DOHH2 (cell line): ENCODE data around the gene MXRA7.
"Not testable (repeated sequence)": the region's sequence is repeated elsewhere in the genome, so short reads cannot be mapped to it uniquely, and the experiment has no call there.

Experiments
- H3F3A ChIP-seq: fragments of 200-600 bp; sonication (generic), shearing (Covaris generic); 2 replicates; pipeline ENCODE4 v1.6.0; 2016; ENCODE audit warnings: antibody characterized with exemption, mild to moderate bottlenecking; ENCODE audit not compliant: control insufficient read depth, insufficient read depth
- H3K27ac ChIP-seq: fragments of 200-600 bp; sonication (generic); 2 replicates; pipeline ENCODE4 v1.5.1; 2014; ENCODE audit warnings: low read depth, mild to moderate bottlenecking, low read length, moderate library complexity
- H3K27me3 ChIP-seq: fragments of 200-600 bp; sonication (generic); 2 replicates; pipeline ENCODE4 v1.6.1; 2014; ENCODE audit warnings: mild to moderate bottlenecking, low read length, mixed read lengths; ENCODE audit not compliant: control insufficient read depth
- H3K36me3 ChIP-seq: fragments of 200-600 bp; sonication (generic); 2 replicates; pipeline ENCODE4 v1.6.1; 2014; ENCODE audit warnings: mild to moderate bottlenecking, low read length, moderate library complexity, mixed read lengths; ENCODE audit not compliant: control insufficient read depth
- H3K4me1 ChIP-seq: fragments of 200-600 bp; sonication (generic); 2 replicates; pipeline ENCODE4 v1.6.1; 2014; ENCODE audit warnings: mild to moderate bottlenecking, low read length, mixed read lengths; ENCODE audit not compliant: control insufficient read depth
- H3K4me2 ChIP-seq: fragments of 200-600 bp; sonication (generic); 2 replicates; pipeline ENCODE4 v1.6.0; 2014; ENCODE audit warnings: mild to moderate bottlenecking, low read length, moderate library complexity
- H3K4me3 ChIP-seq: fragments of 200-600 bp; sonication (generic); 2 replicates; pipeline ENCODE4 v1.5.1; 2014; ENCODE audit warnings: mild to moderate bottlenecking, low read length, mixed read lengths
- H3K79me2 ChIP-seq: fragments of 200-600 bp; sonication (generic); 2 replicates; pipeline ENCODE4 v1.6.1; 2014; ENCODE audit warnings: mild to moderate bottlenecking, low read length, mixed read lengths; ENCODE audit not compliant: control insufficient read depth
- H3K9me2 ChIP-seq: fragments of 200-600 bp; sonication (generic); replicated peaks from 2 replicates; pipeline ENCODE4 v1.6.1; 2014; ENCODE audit warnings: mild to moderate bottlenecking, low read length, mixed read lengths; ENCODE audit not compliant: control insufficient read depth
- H3K9me3 ChIP-seq: fragments of 200-600 bp; sonication (generic); 2 replicates; pipeline ENCODE4 v1.6.1; 2014; ENCODE audit warnings: antibody characterized with exemption, low read length, mixed read lengths; ENCODE audit not compliant: control insufficient read depth, insufficient read depth
- H4K20me1 ChIP-seq: fragments of 200-600 bp; sonication (generic); 2 replicates; pipeline ENCODE4 v1.6.0; 2014; ENCODE audit warnings: low read depth, mild to moderate bottlenecking, antibody characterized with exemption, low read length, moderate library complexity; ENCODE audit not compliant: control insufficient read depth, insufficient read depth
- EZH2phosphoT487 ChIP-seq: fragments of 200-600 bp; sonication (generic); IDR thresholded peaks from 2 replicates; pipeline ENCODE4 v1.6.1; 2017; ENCODE audit warnings: borderline replicate concordance, mild to moderate bottlenecking, antibody characterized with exemption, low read length, moderate library complexity, mixed read lengths
- TF ChIP-seq, protein P1 (sequence below): fragments of 200-600 bp; sonication (generic); IDR thresholded peaks from one replicate; pipeline ENCODE4 v1.5.1; 2014; ENCODE audit warnings: antibody characterized with exemption, mild to moderate bottlenecking, low read depth, low read length; ENCODE audit not compliant: poor library complexity, severe bottlenecking

MXRA7 gene

DNA sequence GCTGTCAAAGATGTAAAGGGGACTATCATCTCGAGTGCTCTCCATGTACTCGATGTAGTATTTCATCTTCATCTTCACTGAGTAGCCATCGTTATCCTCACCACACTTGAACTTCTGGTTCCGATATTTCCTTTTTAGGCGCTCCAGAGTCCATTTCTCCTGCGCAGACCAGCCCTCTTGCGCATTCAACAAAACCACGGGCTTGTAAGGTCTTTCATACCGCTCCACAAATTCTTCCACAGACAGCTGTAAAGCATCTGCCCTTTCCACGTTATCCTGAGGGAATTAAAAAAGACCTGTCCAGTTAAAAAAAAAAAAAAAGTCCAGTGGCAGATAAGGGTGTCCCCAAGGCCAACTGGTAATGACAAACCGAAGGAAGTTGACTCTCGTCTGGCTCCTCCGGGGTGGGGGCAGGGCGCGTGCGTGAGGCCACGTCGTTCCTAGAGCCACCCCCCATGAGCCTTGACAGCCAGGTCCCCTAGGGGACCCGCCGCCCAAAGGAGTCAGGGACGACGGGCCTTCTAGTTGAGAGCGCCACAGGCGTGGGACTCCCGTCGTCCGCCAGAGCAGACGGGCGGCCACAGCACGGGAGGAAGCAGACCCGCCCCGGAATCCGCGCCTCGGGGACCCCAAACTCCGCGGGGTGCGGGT, 14.9 kb upstream of the MXRA7 start:
- peaks cover 77% of the 10 kb centered on the region for H3K79me2 ChIP-seq

GRCh38 chr17:76723812-76724211, 13.0 kb upstream of the MXRA7 start:
- TF ChIP-seq, protein P1, sequence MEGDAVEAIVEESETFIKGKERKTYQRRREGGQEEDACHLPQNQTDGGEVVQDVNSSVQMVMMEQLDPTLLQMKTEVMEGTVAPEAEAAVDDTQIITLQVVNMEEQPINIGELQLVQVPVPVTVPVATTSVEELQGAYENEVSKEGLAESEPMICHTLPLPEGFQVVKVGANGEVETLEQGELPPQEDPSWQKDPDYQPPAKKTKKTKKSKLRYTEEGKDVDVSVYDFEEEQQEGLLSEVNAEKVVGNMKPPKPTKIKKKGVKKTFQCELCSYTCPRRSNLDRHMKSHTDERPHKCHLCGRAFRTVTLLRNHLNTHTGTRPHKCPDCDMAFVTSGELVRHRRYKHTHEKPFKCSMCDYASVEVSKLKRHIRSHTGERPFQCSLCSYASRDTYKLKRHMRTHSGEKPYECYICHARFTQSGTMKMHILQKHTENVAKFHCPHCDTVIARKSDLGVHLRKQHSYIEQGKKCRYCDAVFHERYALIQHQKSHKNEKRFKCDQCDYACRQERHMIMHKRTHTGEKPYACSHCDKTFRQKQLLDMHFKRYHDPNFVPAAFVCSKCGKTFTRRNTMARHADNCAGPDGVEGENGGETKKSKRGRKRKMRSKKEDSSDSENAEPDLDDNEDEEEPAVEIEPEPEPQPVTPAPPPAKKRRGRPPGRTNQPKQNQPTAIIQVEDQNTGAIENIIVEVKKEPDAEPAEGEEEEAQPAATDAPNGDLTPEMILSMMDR = no peak
- TF ChIP-seq EZH2phosphoT487 = no peak
- peaks cover 59% of the 10 kb centered on the region for H3K79me2 ChIP-seq
- H3K4me3 ChIP-seq = no peak overlapping the region
- H3K27ac ChIP-seq = no peak overlapping the region
- H3K27me3 ChIP-seq = no peaks in the 10 kb centered on the region
- H3K9me2 ChIP-seq = no peaks in the 10 kb centered on the region
- H3F3A ChIP-seq = peaks cover 7% of the 10 kb centered on the region; the same call in 1 of the 2 replicates
- no peaks in the 10 kb centered on the region for H3K9me3 ChIP-seq
- H3K4me1 ChIP-seq = peaks cover 24% of the 10 kb centered on the region
- peaks cover 84% of the 10 kb centered on the region for H3K36me3 ChIP-seq
- 0 out of 2 replicates have a peak, but pooled peaks cover 3% of the 10 kb centered on the region for H4K20me1 ChIP-seq
- H3K4me2 ChIP-seq = no peak overlapping the region; the same call in 1 of the 2 replicates

More for the DNA sequence above, 14.9 kb upstream of the MXRA7 start:
- Histone ChIP-seq H3K36me3 (peaks cover 81% of the 10 kb centered on the region), H3K4me2 (peak overlapping the region; percentile 96), H3K27me3 (no peaks in the 10 kb centered on the region), H3K9me2 (no peaks in the 10 kb centered on the region), H3K9me3 (no peaks in the 10 kb centered on the region), H3K27ac (peak overlapping the region; percentile 93), H3F3A (peaks cover 18% of the 10 kb centered on the region), H4K20me1 (0 out of 2 replicates have a peak, but pooled peaks cover 3% of the 10 kb centered on the region), H3K4me3 (peak overlapping the region; percentile 84), H3K4me1 (peaks cover 42% of the 10 kb centered on the region)
- TF ChIP-seq, protein P1 = no peak
- TF ChIP-seq EZH2phosphoT487 = no peak

- not testable (repeated sequence) for H3K4me3 ChIP-seq, H3K4me2 ChIP-seq, H3K27me3 ChIP-seq, H3K9me3 ChIP-seq, H3F3A ChIP-seq, H4K20me1 ChIP-seq, H3K27ac ChIP-seq, H3K9me2 ChIP-seq
- Histone ChIP-seq H3K36me3 (peaks cover 84% of the 10 kb centered on the region), H3K79me2 (peaks cover 51% of the 10 kb centered on the region), H3K4me1 (peaks cover 17% of the 10 kb centered on the region)
These were observed 12.2 kb upstream of the MXRA7 start for GRCh38 chr17:76722977-76723376.

DNA sequence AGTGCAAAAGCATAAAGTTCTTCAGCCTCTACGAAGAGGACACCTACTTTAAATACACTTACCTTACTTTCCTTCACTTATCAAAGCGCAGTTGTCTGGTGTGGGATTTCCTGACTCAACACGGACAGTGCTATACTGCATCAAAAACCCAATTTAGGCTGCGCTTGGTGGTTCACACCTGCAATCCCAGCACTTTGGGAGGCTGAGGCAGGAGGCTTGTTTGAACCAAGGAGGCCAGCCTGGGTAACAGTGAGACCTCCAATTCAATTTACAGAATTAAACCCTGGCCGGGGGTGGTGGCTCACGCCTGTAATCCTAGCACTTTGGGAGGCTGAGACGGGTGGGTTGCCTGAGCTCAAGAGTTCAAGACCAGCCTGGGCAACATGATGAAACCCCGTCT, 11.5 kb upstream of the MXRA7 start:
- Histone ChIP-seq H3K79me2 (peaks cover 44% of the 10 kb centered on the region), H3K27me3 (no peaks in the 10 kb centered on the region), H3K4me2 (no peak overlapping the region), H3K9me3 (no peaks in the 10 kb centered on the region), H3K36me3 (peaks cover 80% of the 10 kb centered on the region), H3K4me3 (no peak overlapping the region), H3K9me2 (no peaks in the 10 kb centered on the region), H4K20me1 (0 out of 2 replicates have a peak, but pooled peaks cover 3% of the 10 kb centered on the region), H3K27ac (no peak overlapping the region), H3K4me1 (peaks cover 13% of the 10 kb centered on the region), H3F3A (no peaks in the 10 kb centered on the region; the same call in 1 of the 2 replicates)
- TF ChIP-seq, protein P1 = no peak
- TF ChIP-seq EZH2phosphoT487 = no peak
